H9 (cell line): ENCODE data around the gene KIF21B. TPM values are rescaled to one million over a fixed set of nuclear protein-coding genes. Genes with fewer than 3 reads are reported as not detected.

ENCODE experiments used
- DNase-seq: peaks from one replicate; pipeline ENCODE4 v3.0.0-alpha.2; 2017
- H2AFZ ChIP-seq: one replicate; pipeline ENCODE4 v1.6.1; 2013; ENCODE audit warnings: mild to moderate bottlenecking, low read length, control low read depth, moderate library complexity
- H2AK5ac ChIP-seq: 2 replicates; pipeline ENCODE4 v1.6.1; 2013; ENCODE audit warnings: low read length, control low read depth, mixed read lengths; ENCODE audit not compliant: insufficient read length
- H2BK120ac ChIP-seq: one replicate; pipeline ENCODE4 v1.6.1; 2013; ENCODE audit warnings: low read depth, mild to moderate bottlenecking, low read length, control low read depth, inconsistent platforms; ENCODE audit not compliant: poor library complexity, severe bottlenecking
- H2BK12ac ChIP-seq: 2 replicates; pipeline ENCODE4 v1.6.1; 2013; ENCODE audit warnings: low read length, control low read depth, mixed read lengths, low read depth; ENCODE audit not compliant: insufficient read length
- H2BK15ac ChIP-seq: 2 replicates; pipeline ENCODE4 v1.6.1; 2013; ENCODE audit warnings: low read depth, low read length, control low read depth
- H2BK20ac ChIP-seq: one replicate; pipeline ENCODE4 v1.6.1; 2013; ENCODE audit warnings: low read depth, mild to moderate bottlenecking, low read length, control low read depth, inconsistent platforms; ENCODE audit not compliant: poor library complexity, severe bottlenecking
- H2BK5ac ChIP-seq: 2 replicates; pipeline ENCODE4 v1.6.1; 2013; ENCODE audit warnings: low read length, control low read depth, mixed read lengths; ENCODE audit not compliant: insufficient read length
- H3K14ac ChIP-seq: 2 replicates; pipeline ENCODE4 v1.6.1; 2013; ENCODE audit warnings: low read length, control low read depth; ENCODE audit not compliant: insufficient read depth
- H3K18ac ChIP-seq: 2 replicates; pipeline ENCODE4 v1.6.1; 2013; ENCODE audit warnings: low read depth, mild to moderate bottlenecking, mixed read lengths, low read length, control low read depth; ENCODE audit not compliant: insufficient read length
- H3K23ac ChIP-seq: 2 replicates; pipeline ENCODE4 v1.6.1; 2013; ENCODE audit warnings: low read length, control low read depth, mixed read lengths, low read depth; ENCODE audit not compliant: insufficient read length
- H3K23me2 ChIP-seq: 2 replicates; pipeline ENCODE4 v1.6.1; 2013; ENCODE audit warnings: low read depth, mild to moderate bottlenecking, mixed read lengths, low read length, control low read depth; ENCODE audit not compliant: insufficient read length, poor library complexity, severe bottlenecking
- H3K27ac ChIP-seq: 2 replicates; pipeline ENCODE4 v1.5.1; 2013; ENCODE audit warnings: low read length, control low read depth, mixed read lengths, low read depth; ENCODE audit not compliant: insufficient read length
- H3K27me3 ChIP-seq: 2 replicates; pipeline ENCODE4 v1.6.1; 2013; ENCODE audit warnings: low read length, control low read depth, inconsistent platforms; ENCODE audit not compliant: insufficient read depth
- H3K4ac ChIP-seq: 2 replicates; pipeline ENCODE4 v1.6.1; 2013; ENCODE audit warnings: low read depth, mild to moderate bottlenecking, control low read depth, inconsistent platforms, low read length, moderate library complexity
- H3K4me1 ChIP-seq: 2 replicates; pipeline ENCODE4 v1.6.1; 2013; ENCODE audit warnings: low read length, control low read depth, inconsistent platforms; ENCODE audit not compliant: insufficient read depth
- H3K4me2 ChIP-seq: 2 replicates; pipeline ENCODE4 v1.6.1; 2013; ENCODE audit warnings: low read length, control low read depth, mixed read lengths; ENCODE audit not compliant: insufficient read length, insufficient read depth
- H3K56ac ChIP-seq: 2 replicates; pipeline ENCODE4 v1.6.1; 2013; ENCODE audit warnings: low read depth, mild to moderate bottlenecking, mixed read lengths, low read length, control low read depth; ENCODE audit not compliant: insufficient read length
- H3K79me1 ChIP-seq: 2 replicates; pipeline ENCODE4 v1.6.1; 2013; ENCODE audit warnings: low read depth, mild to moderate bottlenecking, moderate library complexity, low read length, control low read depth, inconsistent platforms; ENCODE audit not compliant: insufficient read depth, poor library complexity, severe bottlenecking
- H3K79me2 ChIP-seq: 2 replicates; pipeline ENCODE4 v1.6.1; 2013; ENCODE audit warnings: low read length, control low read depth, inconsistent platforms; ENCODE audit not compliant: insufficient read depth
- H3K9ac ChIP-seq: 2 replicates; pipeline ENCODE4 v1.6.1; 2013; ENCODE audit warnings: low read length, control low read depth, mixed read lengths; ENCODE audit not compliant: insufficient read length; ENCODE audit errors: extremely low read depth
- H3K9me3 ChIP-seq: one replicate; pipeline ENCODE4 v1.6.1; 2013; ENCODE audit warnings: low read depth, low read length, inconsistent platforms; ENCODE audit not compliant: control insufficient read depth
- H3T11ph ChIP-seq: one replicate; pipeline ENCODE4 v1.6.1; 2013; ENCODE audit warnings: mild to moderate bottlenecking, low read length, control low read depth, inconsistent platforms
- H4K20me1 ChIP-seq: one replicate; pipeline ENCODE4 v1.6.1; 2013; ENCODE audit not compliant: control insufficient read depth, insufficient read length, insufficient read depth
- H4K5ac ChIP-seq: 2 replicates; pipeline ENCODE4 v1.6.1; 2013; ENCODE audit warnings: low read depth, mild to moderate bottlenecking, mixed read lengths, low read length, control low read depth; ENCODE audit not compliant: insufficient read length
- H4K8ac ChIP-seq: replicated peaks from 2 replicates; pipeline ENCODE4 v1.6.1; 2013; ENCODE audit warnings: low read length, control low read depth, mixed read lengths, low read depth; ENCODE audit not compliant: insufficient read length
- H4K91ac ChIP-seq: 2 replicates; pipeline ENCODE4 v1.6.1; 2013; ENCODE audit warnings: low read depth, mild to moderate bottlenecking, moderate library complexity, mixed read lengths, low read length, control low read depth; ENCODE audit not compliant: insufficient read length
- H3K27ac Mint-ChIP-seq, 3 experiments: 2 replicates in 2 of 3; 3 replicates in 1 of 3; pipeline ENCODE4 v1.8.0; 2020 to 2021; ENCODE audit warnings: mixed read lengths in 3 of 3, mild to moderate bottlenecking in 1 of 3, moderate library complexity in 1 of 3
- H3K27me3 Mint-ChIP-seq: 2 replicates; pipeline ENCODE4 v1.8.0; 2021; ENCODE audit warnings: low read depth, mild to moderate bottlenecking, moderate library complexity, mixed read lengths
- H3K36me3 Mint-ChIP-seq, 3 experiments: 2 replicates in 2 of 3; 3 replicates in 1 of 3; pipeline ENCODE4 v1.8.0; 2020 to 2021; ENCODE audit warnings: low read depth in 3 of 3, mixed read lengths in 3 of 3; ENCODE audit not compliant: insufficient read depth in 1 of 3
- H3K4me1 Mint-ChIP-seq, 2 experiments: 2 replicates each; pipeline ENCODE4 v1.8.0; 2020; ENCODE audit warnings: mixed read lengths in 2 of 2
- H3K4me3 Mint-ChIP-seq, 2 experiments: 2 replicates in 1 of 2; 3 replicates in 1 of 2; pipeline ENCODE4 v1.8.0; 2020 to 2021; ENCODE audit warnings: mild to moderate bottlenecking in 2 of 2, mixed read lengths in 2 of 2, moderate library complexity in 1 of 2
- H3K9me3 Mint-ChIP-seq, 2 experiments: 2 replicates in 1 of 2; 3 replicates in 1 of 2; pipeline ENCODE4 v1.8.0; 2020; ENCODE audit warnings: mild to moderate bottlenecking in 2 of 2, mixed read lengths in 2 of 2, moderate library complexity in 1 of 2
- WGBS: extraction: QIAGEN DNeasy Blood & Tissue Kit; methylation state at CpG from one replicate; pipeline ENCODE4 v1.1.7; 2013; ENCODE audit warnings: missing lambda C conversion rate, low lambda C conversion rate, mixed read lengths; ENCODE audit not compliant: insufficient read length; ENCODE audit errors: extremely low coverage; 5-methylcytosine and 5-hydroxymethylcytosine counted together
- total RNA-seq: library from RNA; stranded (reverse); gene quantifications from 2 replicates; pipeline ENCODE4 v1.2.1, GENCODE V29; 2021
- TF ChIP-seq, protein P1 (sequence below): fragments of 200-600 bp; sonication (generic); conservative IDR thresholded peaks from 3 replicates; pipeline ENCODE4 v1.8.0; 2021; ENCODE audit warnings: antibody characterized with exemption, mild to moderate bottlenecking

KIF21B gene
- total RNA-seq, 1 experiment from 2014 or later, result 7.5 TPM

DNA sequence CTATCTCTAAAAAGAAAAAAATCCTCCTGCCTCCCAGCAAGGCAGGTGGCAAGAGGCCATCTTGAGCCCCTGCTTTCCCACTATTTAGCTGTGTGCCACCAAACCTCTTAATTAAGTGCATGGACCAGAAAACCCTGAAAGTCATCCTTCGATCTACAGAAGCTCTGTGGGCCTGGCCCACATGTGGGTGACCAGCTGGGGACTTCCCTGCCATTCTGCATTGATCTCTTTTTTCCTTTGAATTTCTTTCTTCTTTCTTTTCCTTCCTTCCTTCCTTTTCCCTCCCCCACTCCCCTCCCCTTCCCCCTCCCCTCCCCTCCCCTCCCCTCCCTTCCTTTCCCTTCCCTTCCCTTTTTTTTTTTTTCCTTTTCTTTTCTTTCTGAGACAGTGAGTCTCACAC, 38.0 kb downstream of the KIF21B start:
- Histone ChIP-seq H4K5ac (no peak overlapping the region), H3K27ac (no peak overlapping the region), H3K79me1 (no peaks in the 10 kb centered on the region), H3T11ph (no peak overlapping the region), H3K23ac (no peak overlapping the region), H3K9me3 (peaks cover 4% of the 10 kb centered on the region), H3K79me2 (no peaks in the 10 kb centered on the region), H2AFZ (no peak overlapping the region), H3K4ac (no peak overlapping the region), H3K4me1 (no peaks in the 10 kb centered on the region), H4K8ac (no peak overlapping the region), H3K14ac (no peak overlapping the region), H2BK20ac (no peak overlapping the region), H2BK12ac (no peak overlapping the region), H2AK5ac (no peak overlapping the region), H3K9ac (no peak overlapping the region), H3K4me2 (no peak overlapping the region), H2BK5ac (no peak overlapping the region), H3K18ac (no peak overlapping the region), H2BK120ac (no peak overlapping the region), H3K27me3 (no peaks in the 10 kb centered on the region), H4K91ac (no peak overlapping the region), H4K20me1 (no peaks in the 10 kb centered on the region), H3K23me2 (no peaks in the 10 kb centered on the region), H2BK15ac (no peak overlapping the region), H3K56ac (no peak overlapping the region)
- no peak overlapping the region for H3K27ac Mint-ChIP-seq
- peaks cover 1 to 2% of the 10 kb centered on the region in 2 experiments; a peak in 4 of 5 replicates for H3K9me3 Mint-ChIP-seq
- peaks cover 25 to 50% (median 45%) of the 10 kb centered on the region in 3 experiments for H3K36me3 Mint-ChIP-seq
- H3K4me3 Mint-ChIP-seq, result no peak overlapping the region
- no CpG with 5 or more reads among the region's 1 CpG for WGBS
- H3K27me3 Mint-ChIP-seq, result no peaks in the 10 kb centered on the region; the same call in 1 of the 2 replicates
- H3K4me1 Mint-ChIP-seq, result no peaks in the 10 kb centered on the region
- no peak for DNase-seq
- TF ChIP-seq, protein P1, sequence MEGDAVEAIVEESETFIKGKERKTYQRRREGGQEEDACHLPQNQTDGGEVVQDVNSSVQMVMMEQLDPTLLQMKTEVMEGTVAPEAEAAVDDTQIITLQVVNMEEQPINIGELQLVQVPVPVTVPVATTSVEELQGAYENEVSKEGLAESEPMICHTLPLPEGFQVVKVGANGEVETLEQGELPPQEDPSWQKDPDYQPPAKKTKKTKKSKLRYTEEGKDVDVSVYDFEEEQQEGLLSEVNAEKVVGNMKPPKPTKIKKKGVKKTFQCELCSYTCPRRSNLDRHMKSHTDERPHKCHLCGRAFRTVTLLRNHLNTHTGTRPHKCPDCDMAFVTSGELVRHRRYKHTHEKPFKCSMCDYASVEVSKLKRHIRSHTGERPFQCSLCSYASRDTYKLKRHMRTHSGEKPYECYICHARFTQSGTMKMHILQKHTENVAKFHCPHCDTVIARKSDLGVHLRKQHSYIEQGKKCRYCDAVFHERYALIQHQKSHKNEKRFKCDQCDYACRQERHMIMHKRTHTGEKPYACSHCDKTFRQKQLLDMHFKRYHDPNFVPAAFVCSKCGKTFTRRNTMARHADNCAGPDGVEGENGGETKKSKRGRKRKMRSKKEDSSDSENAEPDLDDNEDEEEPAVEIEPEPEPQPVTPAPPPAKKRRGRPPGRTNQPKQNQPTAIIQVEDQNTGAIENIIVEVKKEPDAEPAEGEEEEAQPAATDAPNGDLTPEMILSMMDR, result no peak
